Measurements from ENCODE around the gene SLC12A3. TPM values are rescaled to one million over a fixed set of nuclear protein-coding genes. Genes with fewer than 3 reads are reported as not detected.

SLC12A3 gene
- total RNA-seq, 1 experiment from 2014 or later, result not detected

DNA sequence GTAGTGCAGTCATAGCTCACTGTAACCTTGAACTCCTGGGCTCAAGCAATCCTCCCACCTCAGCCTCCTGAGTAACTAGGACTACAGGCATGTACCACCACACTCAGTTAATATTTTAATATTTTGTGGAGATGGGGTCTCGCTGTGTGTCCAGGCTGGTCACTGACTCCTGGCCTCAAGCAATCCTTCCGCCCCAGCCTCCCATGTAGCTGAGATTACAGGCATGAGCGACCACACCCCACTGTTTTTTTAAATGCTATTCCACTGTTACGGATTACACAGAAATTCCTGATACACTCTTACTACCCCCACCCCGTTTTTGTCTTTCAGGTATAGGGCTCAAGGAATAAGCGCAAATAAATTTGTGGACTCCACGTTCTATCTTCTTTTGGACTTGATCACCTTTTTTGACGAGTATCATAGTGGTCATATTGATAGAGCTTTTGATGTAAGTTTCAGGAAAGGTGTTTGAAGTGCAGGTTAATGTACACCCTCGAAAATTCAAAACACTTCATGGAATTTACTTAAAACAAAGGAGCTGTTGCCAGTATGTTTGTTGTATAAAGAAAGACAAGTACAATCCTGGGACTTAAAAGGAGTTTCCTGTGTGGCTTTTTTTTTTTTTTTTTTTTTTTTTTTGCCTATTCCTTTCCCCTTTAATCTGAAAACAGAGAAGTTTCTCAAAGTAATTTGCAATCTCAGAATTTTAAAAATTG is 26.2 kb upstream of the SLC12A3 start:
- H3K4me3 Mint-ChIP-seq, result no peak overlapping the region
- H3K4me1 Mint-ChIP-seq, result no peaks in the 10 kb centered on the region
- DNase-seq (ENCODE audit: low spot score) (no peak), ATAC-seq (no peak)
- no peak overlapping the region for H3K27ac Mint-ChIP-seq
- no peaks in the 10 kb centered on the region for H3K9me3 Mint-ChIP-seq
- peaks cover 78% of the 10 kb centered on the region for H3K36me3 Mint-ChIP-seq
- ChIA-PET CTCF (no interaction called here), POLR2A (no interaction called here)
- H3K27me3 Mint-ChIP-seq (ENCODE audit: low read depth), result no peaks in the 10 kb centered on the region
- TF ChIP-seq SOX15 (CRISPR knock-in tag; IDR thresholded peaks at IDR 0.05), result no peak
- TF ChIP-seq, protein P1, sequence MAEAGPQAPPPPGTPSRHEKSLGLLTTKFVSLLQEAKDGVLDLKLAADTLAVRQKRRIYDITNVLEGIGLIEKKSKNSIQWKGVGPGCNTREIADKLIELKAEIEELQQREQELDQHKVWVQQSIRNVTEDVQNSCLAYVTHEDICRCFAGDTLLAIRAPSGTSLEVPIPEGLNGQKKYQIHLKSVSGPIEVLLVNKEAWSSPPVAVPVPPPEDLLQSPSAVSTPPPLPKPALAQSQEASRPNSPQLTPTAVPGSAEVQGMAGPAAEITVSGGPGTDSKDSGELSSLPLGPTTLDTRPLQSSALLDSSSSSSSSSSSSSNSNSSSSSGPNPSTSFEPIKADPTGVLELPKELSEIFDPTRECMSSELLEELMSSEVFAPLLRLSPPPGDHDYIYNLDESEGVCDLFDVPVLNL (CRISPR knock-in tag; IDR thresholded peaks at IDR 0.05; ENCODE audit: borderline replicate concordance, low read depth), result no peak
- TF ChIP-seq, protein P2, sequence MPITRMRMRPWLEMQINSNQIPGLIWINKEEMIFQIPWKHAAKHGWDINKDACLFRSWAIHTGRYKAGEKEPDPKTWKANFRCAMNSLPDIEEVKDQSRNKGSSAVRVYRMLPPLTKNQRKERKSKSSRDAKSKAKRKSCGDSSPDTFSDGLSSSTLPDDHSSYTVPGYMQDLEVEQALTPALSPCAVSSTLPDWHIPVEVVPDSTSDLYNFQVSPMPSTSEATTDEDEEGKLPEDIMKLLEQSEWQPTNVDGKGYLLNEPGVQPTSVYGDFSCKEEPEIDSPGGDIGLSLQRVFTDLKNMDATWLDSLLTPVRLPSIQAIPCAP (CRISPR knock-in tag; IDR thresholded peaks at IDR 0.05), result no peak
- TF ChIP-seq NFATC4 (CRISPR knock-in tag; IDR thresholded peaks at IDR 0.05), result no peak
- no peak for TF ChIP-seq SMAD4 (CRISPR knock-in tag; IDR thresholded peaks at IDR 0.05)
- TF ChIP-seq KAT7 (CRISPR knock-in tag; IDR thresholded peaks at IDR 0.05; ENCODE audit: borderline replicate concordance), result no peak
- no peak for TF ChIP-seq ETV6 (CRISPR knock-in tag; IDR thresholded peaks at IDR 0.05)
- TF ChIP-seq SP1 (CRISPR knock-in tag; conservative IDR thresholded peaks at IDR 0.05), result no peak
- TF ChIP-seq NFYB (CRISPR knock-in tag; conservative IDR thresholded peaks at IDR 0.05; ENCODE audit: low read depth), result no peak
- TF ChIP-seq JUN (CRISPR knock-in tag; IDR thresholded peaks at IDR 0.05), result no peak
- TF ChIP-seq, protein P3, sequence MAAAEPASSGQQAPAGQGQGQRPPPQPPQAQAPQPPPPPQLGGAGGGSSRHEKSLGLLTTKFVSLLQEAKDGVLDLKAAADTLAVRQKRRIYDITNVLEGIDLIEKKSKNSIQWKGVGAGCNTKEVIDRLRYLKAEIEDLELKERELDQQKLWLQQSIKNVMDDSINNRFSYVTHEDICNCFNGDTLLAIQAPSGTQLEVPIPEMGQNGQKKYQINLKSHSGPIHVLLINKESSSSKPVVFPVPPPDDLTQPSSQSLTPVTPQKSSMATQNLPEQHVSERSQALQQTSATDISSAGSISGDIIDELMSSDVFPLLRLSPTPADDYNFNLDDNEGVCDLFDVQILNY (CRISPR knock-in tag; IDR thresholded peaks at IDR 0.05), result no peak

DNA sequence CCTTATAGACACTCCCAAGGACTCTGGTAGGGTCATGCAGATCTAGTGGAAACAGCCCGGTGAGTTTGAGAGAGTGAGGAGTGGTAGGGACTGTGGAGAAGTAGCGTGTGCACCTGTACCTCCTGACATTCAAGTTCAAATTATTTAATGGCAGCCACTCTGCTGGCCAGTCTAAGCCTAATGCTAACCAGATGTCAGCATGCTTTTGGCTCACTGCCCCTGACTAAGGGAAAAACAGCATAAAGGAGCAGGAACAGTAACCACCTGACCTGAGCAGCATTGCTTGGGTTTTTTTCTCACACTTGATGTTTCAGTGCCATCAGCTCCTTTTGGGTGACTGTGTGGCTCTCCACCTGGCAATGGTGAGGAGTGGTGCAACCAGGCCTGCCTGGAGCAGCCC is 23.8 kb upstream of the SLC12A3 start:
- no peaks in the 10 kb centered on the region for H3K9me3 Mint-ChIP-seq
- no peaks in the 10 kb centered on the region for H3K4me1 Mint-ChIP-seq
- POLR2A ChIA-PET, result no interaction called here
- H3K36me3 Mint-ChIP-seq, result peaks cover 68% of the 10 kb centered on the region
- no peak overlapping the region for H3K4me3 Mint-ChIP-seq
- CTCF ChIA-PET, result no interaction called here
- no peak for ATAC-seq
- no peak for DNase-seq (ENCODE audit: low spot score)
- 0 out of 2 replicates have a peak overlapping the region, but pooled peaks have one; percentile 45 for H3K27ac Mint-ChIP-seq
- no peaks in the 10 kb centered on the region for H3K27me3 Mint-ChIP-seq (ENCODE audit: low read depth)
- TF ChIP-seq, protein P4, sequence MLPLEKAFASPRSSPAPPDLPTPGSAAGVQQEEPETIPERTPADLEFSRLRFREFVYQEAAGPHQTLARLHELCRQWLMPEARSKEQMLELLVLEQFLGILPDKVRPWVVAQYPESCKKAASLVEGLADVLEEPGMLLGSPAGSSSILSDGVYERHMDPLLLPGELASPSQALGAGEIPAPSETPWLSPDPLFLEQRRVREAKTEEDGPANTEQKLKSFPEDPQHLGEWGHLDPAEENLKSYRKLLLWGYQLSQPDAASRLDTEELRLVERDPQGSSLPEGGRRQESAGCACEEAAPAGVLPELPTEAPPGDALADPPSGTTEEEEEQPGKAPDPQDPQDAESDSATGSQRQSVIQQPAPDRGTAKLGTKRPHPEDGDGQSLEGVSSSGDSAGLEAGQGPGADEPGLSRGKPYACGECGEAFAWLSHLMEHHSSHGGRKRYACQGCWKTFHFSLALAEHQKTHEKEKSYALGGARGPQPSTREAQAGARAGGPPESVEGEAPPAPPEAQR (CRISPR knock-in tag; IDR thresholded peaks at IDR 0.05), result no peak
- TF ChIP-seq GRHL2 (CRISPR knock-in tag; IDR thresholded peaks at IDR 0.05; ENCODE audit: insufficient replicate concordance, severe bottlenecking) (no peak), JAZF1 (CRISPR knock-in tag; IDR thresholded peaks at IDR 0.05) (no peak), TEAD4 (CRISPR knock-in tag; IDR thresholded peaks at IDR 0.05) (no peak), SOX15 (CRISPR knock-in tag; IDR thresholded peaks at IDR 0.05) (no peak), NFATC4 (CRISPR knock-in tag; IDR thresholded peaks at IDR 0.05) (no peak), ZNF138 (CRISPR knock-in tag; conservative IDR thresholded peaks at IDR 0.05) (no peak), RORB (CRISPR knock-in tag; IDR thresholded peaks at IDR 0.05) (no peak), SMAD4 (CRISPR knock-in tag; IDR thresholded peaks at IDR 0.05) (no peak), FOXK1 (CRISPR knock-in tag; IDR thresholded peaks at IDR 0.05) (no peak), ELF4 (CRISPR knock-in tag; IDR thresholded peaks at IDR 0.05; ENCODE audit: low read depth) (no peak)
- TF ChIP-seq, protein P5, sequence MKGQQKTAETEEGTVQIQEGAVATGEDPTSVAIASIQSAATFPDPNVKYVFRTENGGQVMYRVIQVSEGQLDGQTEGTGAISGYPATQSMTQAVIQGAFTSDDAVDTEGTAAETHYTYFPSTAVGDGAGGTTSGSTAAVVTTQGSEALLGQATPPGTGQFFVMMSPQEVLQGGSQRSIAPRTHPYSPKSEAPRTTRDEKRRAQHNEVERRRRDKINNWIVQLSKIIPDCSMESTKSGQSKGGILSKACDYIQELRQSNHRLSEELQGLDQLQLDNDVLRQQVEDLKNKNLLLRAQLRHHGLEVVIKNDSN (CRISPR knock-in tag; IDR thresholded peaks at IDR 0.05), result no peak
- TF ChIP-seq, protein P6, sequence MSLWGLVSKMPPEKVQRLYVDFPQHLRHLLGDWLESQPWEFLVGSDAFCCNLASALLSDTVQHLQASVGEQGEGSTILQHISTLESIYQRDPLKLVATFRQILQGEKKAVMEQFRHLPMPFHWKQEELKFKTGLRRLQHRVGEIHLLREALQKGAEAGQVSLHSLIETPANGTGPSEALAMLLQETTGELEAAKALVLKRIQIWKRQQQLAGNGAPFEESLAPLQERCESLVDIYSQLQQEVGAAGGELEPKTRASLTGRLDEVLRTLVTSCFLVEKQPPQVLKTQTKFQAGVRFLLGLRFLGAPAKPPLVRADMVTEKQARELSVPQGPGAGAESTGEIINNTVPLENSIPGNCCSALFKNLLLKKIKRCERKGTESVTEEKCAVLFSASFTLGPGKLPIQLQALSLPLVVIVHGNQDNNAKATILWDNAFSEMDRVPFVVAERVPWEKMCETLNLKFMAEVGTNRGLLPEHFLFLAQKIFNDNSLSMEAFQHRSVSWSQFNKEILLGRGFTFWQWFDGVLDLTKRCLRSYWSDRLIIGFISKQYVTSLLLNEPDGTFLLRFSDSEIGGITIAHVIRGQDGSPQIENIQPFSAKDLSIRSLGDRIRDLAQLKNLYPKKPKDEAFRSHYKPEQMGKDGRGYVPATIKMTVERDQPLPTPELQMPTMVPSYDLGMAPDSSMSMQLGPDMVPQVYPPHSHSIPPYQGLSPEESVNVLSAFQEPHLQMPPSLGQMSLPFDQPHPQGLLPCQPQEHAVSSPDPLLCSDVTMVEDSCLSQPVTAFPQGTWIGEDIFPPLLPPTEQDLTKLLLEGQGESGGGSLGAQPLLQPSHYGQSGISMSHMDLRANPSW (CRISPR knock-in tag; conservative IDR thresholded peaks at IDR 0.05; ENCODE audit: low read depth), result no peak
- TF ChIP-seq, protein P7, sequence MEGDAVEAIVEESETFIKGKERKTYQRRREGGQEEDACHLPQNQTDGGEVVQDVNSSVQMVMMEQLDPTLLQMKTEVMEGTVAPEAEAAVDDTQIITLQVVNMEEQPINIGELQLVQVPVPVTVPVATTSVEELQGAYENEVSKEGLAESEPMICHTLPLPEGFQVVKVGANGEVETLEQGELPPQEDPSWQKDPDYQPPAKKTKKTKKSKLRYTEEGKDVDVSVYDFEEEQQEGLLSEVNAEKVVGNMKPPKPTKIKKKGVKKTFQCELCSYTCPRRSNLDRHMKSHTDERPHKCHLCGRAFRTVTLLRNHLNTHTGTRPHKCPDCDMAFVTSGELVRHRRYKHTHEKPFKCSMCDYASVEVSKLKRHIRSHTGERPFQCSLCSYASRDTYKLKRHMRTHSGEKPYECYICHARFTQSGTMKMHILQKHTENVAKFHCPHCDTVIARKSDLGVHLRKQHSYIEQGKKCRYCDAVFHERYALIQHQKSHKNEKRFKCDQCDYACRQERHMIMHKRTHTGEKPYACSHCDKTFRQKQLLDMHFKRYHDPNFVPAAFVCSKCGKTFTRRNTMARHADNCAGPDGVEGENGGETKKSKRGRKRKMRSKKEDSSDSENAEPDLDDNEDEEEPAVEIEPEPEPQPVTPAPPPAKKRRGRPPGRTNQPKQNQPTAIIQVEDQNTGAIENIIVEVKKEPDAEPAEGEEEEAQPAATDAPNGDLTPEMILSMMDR (IDR thresholded peaks at IDR 0.05), result no peak
- TF ChIP-seq, protein P8, sequence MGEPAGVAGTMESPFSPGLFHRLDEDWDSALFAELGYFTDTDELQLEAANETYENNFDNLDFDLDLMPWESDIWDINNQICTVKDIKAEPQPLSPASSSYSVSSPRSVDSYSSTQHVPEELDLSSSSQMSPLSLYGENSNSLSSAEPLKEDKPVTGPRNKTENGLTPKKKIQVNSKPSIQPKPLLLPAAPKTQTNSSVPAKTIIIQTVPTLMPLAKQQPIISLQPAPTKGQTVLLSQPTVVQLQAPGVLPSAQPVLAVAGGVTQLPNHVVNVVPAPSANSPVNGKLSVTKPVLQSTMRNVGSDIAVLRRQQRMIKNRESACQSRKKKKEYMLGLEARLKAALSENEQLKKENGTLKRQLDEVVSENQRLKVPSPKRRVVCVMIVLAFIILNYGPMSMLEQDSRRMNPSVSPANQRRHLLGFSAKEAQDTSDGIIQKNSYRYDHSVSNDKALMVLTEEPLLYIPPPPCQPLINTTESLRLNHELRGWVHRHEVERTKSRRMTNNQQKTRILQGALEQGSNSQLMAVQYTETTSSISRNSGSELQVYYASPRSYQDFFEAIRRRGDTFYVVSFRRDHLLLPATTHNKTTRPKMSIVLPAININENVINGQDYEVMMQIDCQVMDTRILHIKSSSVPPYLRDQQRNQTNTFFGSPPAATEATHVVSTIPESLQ (CRISPR knock-in tag; IDR thresholded peaks at IDR 0.05), result no peak

All from WTC11 (cell line).